Effector CD8-positive, alpha-beta T cell (primary cell): Measurements from ENCODE around the gene LLGL2.
"Not testable (repeated sequence)": the region's sequence is repeated elsewhere in the genome, so short reads cannot be mapped to it uniquely, and the experiment has no call there.

ENCODE experiments used
- DNase-seq: peaks from one replicate; lab custom pipeline; 2025; lab: John Stamatoyannopoulos, UW

The LLGL2 gene

GRCh38 chr17:75591722-75592302 lies 66.3 kb downstream of the LLGL2 start:
- no peak for DNase-seq

DNA sequence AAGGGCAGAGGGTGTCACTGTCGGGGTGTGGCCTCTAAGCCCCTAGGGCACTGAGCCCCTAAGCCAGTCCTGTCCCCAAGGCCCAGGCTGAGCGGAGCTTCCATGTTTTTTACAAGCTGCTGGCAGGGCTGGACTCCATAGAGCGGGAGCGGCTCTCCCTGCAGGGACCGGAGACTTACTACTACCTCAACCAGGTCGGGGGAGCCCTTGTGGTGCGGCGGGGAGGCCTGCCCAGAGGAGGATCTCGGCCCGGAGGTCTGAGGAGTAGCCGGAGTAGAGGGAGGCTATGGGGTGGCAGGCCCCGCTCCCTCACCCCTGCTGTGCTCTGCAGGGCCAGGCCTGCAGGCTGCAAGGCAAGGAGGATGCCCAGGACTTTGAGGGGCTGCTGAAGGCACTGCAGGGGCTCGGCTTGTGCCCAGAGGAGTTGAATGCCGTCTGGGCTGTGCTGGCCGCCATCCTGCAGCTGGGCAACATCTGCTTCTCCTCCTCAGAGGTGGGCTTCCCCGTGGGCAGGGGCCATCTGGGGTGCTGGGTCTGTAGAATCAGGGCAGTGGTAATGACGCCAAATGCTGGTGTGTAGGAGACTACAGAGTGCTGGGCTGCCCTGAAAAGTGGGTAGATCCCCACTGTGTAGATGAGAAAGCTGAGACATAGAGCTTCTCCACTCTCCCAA lies 67.0 kb downstream of the LLGL2 start:
- DNase-seq = no peak

- not testable (repeated sequence) for DNase-seq
Observed at GRCh38 chr17:75593430-75593829, 67.9 kb downstream of the LLGL2 start.

GRCh38 chr17:75594499-75595283 lies 69.2 kb downstream of the LLGL2 start:
- DNase-seq = no peak

- no peak for DNase-seq
Observed at GRCh38 chr17:75595284-75595919, 69.9 kb downstream of the LLGL2 start.

DNA sequence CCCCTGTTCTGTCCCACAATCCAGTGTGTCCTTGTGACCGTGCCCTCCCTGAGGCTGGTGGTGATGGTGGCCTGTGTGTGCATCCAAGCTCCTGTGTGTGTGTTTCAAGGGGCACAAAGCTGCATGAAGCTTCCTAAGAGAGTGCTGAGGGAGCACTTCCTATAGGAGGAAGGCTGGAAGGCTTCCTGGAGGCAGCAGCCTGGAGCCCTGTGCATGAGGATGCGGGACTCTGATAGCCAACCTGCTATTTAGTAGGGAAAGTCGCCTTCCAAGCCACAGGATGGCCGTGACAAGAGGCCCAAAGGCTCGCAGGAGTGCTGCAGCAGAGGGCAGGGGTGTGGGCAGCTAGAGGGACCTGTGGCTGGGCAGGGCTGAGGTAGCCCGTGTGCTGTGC lies 70.4 kb downstream of the LLGL2 start:
- DNase-seq = no peak

DNA sequence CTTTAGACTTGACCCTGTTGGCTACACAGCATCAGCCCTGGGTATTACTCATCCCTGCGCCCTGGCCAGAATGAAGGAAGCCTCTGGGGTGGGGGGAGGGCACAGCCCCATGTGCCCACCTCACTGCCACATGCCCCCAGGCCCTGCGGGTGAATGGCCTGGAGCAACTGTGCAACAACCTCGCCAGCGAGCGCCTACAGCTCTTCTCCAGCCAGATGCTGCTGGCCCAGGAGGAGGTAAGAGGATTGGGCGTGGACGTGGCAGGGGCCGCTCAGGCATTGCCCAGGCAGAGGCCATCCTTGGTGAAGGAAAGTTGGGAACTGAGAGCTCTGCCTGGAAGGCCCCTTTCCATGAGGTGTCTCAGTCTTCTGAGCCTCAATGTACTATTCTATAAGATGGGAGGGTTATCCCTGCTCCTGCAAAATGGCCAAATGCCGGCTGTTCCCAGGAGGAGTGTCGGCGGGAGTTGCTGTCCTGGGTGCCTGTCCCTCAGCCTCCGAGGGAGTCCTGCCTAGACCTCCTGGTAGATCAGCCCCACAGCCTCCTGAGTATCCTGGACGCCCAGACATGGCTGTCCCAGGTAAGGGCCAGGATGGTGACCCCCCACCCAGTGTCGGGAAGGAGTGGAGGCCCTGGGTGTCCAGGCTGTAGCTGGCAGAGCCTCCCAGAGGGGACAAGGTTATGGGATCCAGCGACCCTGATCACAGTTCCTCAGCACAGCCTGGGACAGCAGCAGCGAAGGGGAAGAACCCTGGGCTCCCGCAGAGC lies 71.0 kb downstream of the LLGL2 start:
- no peak for DNase-seq

- DNase-seq = peak; percentile 57
Observed at GRCh38 chr17:75601057-75601987, 75.8 kb downstream of the LLGL2 start.

- no peak for DNase-seq
Observed at GRCh38 chr17:75602644-75603043, 77.1 kb downstream of the LLGL2 start.

DNA sequence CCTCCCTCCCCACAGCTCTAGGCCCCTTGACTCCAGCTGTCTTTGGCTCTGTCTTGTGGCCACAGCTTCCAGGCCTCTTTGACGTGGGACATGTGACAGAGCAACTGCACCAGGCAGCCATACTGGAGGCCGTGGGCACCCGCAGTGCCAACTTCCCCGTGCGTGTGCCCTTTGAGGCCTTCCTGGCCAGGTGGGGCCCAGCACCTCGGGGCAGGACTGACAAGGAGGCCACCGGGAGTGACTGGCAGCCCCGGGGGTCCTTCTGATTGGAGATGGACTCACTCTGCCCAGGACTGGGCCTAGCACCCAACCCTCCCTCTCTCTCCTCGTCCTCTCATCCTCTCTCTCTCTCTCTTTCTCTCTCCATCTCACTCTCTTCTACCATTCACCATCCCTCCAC lies 77.6 kb downstream of the LLGL2 start:
- DNase-seq = no peak

DNA sequence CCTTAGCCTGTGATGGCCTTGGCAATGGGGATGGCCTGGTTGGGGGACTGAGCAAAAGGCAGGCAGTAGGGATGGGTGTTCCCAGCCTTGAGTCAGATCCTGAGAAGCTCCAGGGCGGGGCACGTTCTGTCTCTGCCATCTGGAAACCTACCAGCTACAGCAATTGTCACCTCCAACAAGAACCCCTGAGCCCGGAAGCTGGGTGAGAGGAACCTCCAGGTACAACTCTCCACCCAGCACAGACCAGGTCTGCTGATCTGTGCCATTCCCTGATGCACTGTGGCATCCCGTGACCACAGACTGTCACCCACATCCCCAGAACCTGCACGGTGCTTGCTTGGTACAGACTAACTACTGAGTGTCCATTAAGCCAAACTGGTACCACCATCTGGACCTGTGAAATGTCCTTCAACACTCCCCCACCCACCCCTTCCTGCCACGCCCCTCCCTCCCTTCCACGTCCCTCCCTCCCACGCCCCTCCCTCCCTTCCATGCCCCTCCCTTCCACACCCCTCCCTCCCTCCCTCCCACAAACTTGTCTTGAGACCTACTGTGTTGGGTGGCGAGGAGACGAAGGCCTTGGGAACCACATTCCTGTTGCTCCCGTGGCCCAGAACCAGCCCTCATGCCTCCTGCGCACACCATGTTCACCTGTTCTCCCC lies 78.7 kb downstream of the LLGL2 start:
- no peak for DNase-seq

DNA sequence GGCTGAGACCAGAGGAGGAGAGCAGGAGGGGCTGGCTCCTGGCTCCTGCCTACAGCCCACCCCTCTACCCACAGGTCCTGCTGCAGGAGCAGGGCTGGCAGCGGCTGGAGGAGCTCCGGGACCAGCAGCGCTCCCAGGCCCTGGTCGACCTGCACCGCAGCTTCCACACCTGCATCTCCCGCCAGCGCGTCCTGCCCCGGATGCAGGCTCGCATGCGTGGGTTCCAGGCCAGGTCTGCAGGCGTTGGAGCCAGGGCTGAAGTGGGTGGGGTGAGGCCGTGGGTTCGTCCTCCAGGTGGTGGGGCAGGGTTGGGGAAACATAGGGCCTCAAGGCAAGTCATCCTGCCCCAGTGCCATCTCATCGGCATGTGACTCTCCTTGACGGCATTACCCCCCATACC lies 80.3 kb downstream of the LLGL2 start:
- no peak for DNase-seq

DNA sequence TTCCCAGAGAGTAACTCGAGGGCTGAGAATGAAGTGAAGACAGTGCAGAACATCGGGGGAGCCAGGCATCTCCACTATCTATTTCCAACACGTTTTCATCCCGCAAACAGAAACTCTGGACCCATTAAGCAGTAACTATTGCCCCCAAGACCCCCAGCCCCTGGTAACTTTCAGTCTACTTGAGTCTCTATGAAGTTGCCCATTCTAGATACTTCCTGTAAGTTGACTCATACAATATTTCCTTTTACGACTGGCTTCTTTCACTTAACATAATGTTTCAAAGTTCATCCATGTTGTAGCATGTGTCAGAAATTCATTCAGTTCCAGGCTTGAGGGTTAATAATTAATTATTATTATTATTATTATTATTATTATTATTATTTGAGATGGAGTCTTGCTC lies 81.6 kb downstream of the LLGL2 start:
- no peak for DNase-seq

DNA sequence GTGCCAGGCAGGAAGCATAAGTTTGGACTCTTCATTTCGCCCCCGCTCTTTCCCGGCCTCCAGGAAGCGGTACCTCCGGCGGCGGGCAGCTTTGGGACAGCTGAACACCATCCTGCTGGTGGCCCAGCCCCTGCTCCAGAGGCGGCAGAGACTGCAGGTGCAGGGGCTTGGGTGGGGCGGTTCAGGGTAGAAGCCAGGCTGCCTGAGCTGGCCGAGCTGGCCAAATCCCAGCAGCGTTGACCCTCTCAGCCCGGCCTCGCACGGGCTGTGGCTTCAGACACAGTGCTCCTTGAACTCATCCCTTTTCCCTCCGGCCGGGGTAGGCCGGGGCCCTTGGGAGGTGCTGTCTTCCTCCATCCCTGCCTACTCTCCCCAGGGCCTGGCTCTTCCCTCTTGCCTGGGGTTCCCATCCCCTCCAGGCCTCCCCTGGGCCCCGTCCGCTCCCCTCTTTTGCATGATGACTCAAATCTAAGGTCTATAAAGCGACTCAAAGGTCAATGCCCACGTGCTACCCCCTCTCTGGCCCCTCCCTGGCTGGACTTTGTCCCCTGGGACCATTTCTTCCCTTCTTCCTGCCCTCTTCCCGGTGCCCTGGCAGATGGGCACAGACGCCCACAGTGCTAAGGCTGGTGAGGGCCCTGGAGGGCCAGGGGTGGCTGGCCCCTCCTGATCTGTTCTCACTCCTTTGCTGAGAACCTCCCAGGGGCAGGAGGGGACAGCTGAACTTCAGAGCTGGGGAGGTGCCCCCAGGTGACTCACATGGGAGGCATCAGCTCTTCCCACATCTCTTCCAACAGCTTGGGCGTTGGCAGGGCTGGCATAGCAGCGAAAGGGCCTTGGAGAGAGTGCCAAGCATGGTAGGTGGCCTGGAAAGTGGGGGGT lies 84.8 kb downstream of the LLGL2 start:
- DNase-seq = no peak

DNA sequence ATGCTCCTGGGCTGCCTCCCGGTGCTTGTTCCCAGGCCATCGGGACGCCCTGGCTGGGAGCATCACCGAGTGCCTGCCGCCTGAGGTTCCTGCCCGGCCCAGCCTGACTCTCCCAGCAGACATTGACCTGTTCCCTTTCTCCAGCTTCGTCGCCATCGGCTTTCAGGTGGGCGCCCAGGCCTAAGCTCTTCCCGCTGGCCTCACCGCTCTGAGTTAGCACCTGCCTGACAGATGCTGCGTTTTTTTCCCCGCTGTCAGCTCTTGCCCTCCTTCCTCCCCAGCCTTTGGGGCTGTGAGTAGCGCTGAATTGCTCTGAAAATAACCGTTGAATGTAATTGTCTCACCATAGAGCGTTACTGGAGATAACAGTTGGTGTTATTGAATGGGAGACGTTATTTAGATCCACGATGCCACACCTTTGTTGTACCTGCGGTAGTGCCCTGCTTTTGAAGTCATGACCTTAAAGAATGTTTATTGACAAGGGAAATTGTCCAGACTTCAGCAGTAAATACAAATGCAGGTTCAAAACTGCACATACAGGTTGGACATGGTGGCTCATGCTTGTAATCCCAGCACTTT lies 86.4 kb downstream of the LLGL2 start:
- DNase-seq = no peak

GRCh38 chr17:75612906-75613626 lies 87.6 kb downstream of the LLGL2 start:
- no peak for DNase-seq

DNA sequence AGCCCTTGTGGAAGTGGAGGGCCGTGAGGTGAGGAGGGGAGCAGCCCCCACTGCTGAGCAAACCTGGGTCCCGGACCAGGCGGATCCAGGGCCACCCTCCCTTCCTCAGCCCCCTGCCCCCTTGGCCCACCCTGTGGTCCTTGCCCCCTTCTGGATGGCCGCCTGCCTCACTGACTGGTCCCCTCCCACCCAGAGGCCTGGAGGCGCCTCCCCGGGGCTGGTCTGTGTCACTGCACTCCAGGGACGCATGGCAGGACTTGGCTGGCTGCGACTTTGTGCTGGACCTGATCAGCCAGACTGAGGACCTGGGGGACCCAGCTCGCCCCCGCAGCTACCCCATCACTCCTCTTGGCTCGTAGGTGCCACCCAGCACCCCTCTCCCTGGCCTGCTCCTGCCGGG lies 88.5 kb downstream of the LLGL2 start:
- DNase-seq = no peak

GRCh38 chr17:75614556-75615270 lies 89.2 kb downstream of the LLGL2 start:
- no peak for DNase-seq
